CD4-positive, alpha-beta T cell (primary cell): ENCODE data around the gene BORCS5. TPM values are rescaled to one million over a fixed set of nuclear protein-coding genes. Genes with fewer than 3 reads are reported as not detected.

Source experiments
- ATAC-seq: fragments of 200-7000 bp; cut with Tn5 transposase; one replicate; pipeline ENCODE4 v1.10.0; 2022; ENCODE audit warnings: mild to moderate bottlenecking; ENCODE audit not compliant: poor library complexity
- CTCF ChIA-PET: fragments of 350-600 bp; sonication (Branson Sonifier 250); formaldehyde crosslinking; loops from one replicate; lab custom pipeline; 2021; ENCODE audit warnings: antibody characterized with exemption, inconsistent platforms; lab: Charles Lee
- POLR2A ChIA-PET: fragments of 350-600 bp; sonication (Branson Sonifier 250); formaldehyde crosslinking; loops from one replicate; lab custom pipeline; 2021; ENCODE audit warnings: antibody characterized with exemption, inconsistent platforms; lab: Charles Lee
- DNase-seq, 14 experiments: peaks; one replicate each; pipeline ENCODE4 v3.0.0-alpha.2; 2013 to 2020; ENCODE audit warnings: mixed read lengths in 2 of 14
- H3K27ac ChIP-seq, 2 donors: one replicate each; pipeline versions ENCODE4 v1.5.1 to v1.7.0; 2013; ENCODE audit warnings: low read length in 2 of 2, low read depth in 1 of 2, mild to moderate bottlenecking in 1 of 2
- H3K27me3 ChIP-seq, 2 experiments: 1 replicate in 1 of 2; 2 replicates in 1 of 2; pipeline versions ENCODE4 v1.6.1 to v1.7.0; 2013; ENCODE audit warnings: low read length in 2 of 2, control low read depth in 1 of 2, mild to moderate bottlenecking in 1 of 2, moderate library complexity in 1 of 2; ENCODE audit not compliant: insufficient read depth in 2 of 2, control insufficient read depth in 1 of 2
- H3K36me3 ChIP-seq: one replicate; pipeline ENCODE4 v1.6.1; 2013; ENCODE audit warnings: low read length, control low read depth; ENCODE audit not compliant: insufficient read depth
- H3K4me1 ChIP-seq: one replicate; pipeline ENCODE4 v1.6.1; 2013; ENCODE audit warnings: low read length, control low read depth; ENCODE audit not compliant: insufficient read depth
- H3K4me3 ChIP-seq: one replicate; pipeline ENCODE4 v1.5.1; 2013; ENCODE audit warnings: mild to moderate bottlenecking, low read length, moderate library complexity
- H3K9me3 ChIP-seq, 2 experiments: 1 replicate in 1 of 2; 2 replicates in 1 of 2; pipeline versions ENCODE4 v1.6.1 to v1.7.0; 2013; ENCODE audit warnings: low read length in 2 of 2, mild to moderate bottlenecking in 2 of 2, control low read depth in 1 of 2, moderate library complexity in 1 of 2; ENCODE audit not compliant: control insufficient read depth in 1 of 2, insufficient read depth in 1 of 2
- H3K27ac Mint-ChIP-seq: one replicate; pipeline ENCODE4 v1.8.0; 2020; ENCODE audit warnings: mixed read lengths
- H3K27me3 Mint-ChIP-seq: one replicate; pipeline ENCODE4 v1.8.0; 2021; ENCODE audit warnings: mixed read lengths
- H3K36me3 Mint-ChIP-seq: one replicate; pipeline ENCODE4 v1.8.0; 2021; ENCODE audit warnings: low read depth, mixed read lengths
- H3K4me1 Mint-ChIP-seq: one replicate; pipeline ENCODE4 v1.8.0; 2021; ENCODE audit warnings: low read depth, mixed read lengths
- H3K4me3 Mint-ChIP-seq: one replicate; pipeline ENCODE4 v1.8.0; 2020; ENCODE audit warnings: mild to moderate bottlenecking, mixed read lengths
- H3K9me3 Mint-ChIP-seq: one replicate; pipeline ENCODE4 v1.8.0; 2020; ENCODE audit warnings: mixed read lengths
- intact Hi-C, 2 experiments: fragments of 100-400 bp; cut with DNase I in 1 of 2; cut with micrococcal nuclease in 1 of 2; formaldehyde crosslinking; loops; one replicate each; pipeline versions ENCODE4 v1.15.1 to v1.9.0; 2023 to 2025; cut with DNase I, micrococcal nuclease
- total RNA-seq, 174 experiments: library from RNA in 2 of 174; stranded (reverse) in 2 of 174; gene quantifications; one replicate each; pipeline ENCODE4 v1.2.3 and lab custom pipeline; 2021 to 2026
- TF ChIP-seq, protein P1 (sequence below): fragments of 200-600 bp; IDR thresholded peaks from one replicate; pipeline ENCODE4 v1.8.0; 2022; ENCODE audit warnings: antibody characterized with exemption, mild to moderate bottlenecking

BORCS5 gene
- total RNA-seq, 2 experiments from 2014 or later: 36.4 to 39.3 TPM

DNA sequence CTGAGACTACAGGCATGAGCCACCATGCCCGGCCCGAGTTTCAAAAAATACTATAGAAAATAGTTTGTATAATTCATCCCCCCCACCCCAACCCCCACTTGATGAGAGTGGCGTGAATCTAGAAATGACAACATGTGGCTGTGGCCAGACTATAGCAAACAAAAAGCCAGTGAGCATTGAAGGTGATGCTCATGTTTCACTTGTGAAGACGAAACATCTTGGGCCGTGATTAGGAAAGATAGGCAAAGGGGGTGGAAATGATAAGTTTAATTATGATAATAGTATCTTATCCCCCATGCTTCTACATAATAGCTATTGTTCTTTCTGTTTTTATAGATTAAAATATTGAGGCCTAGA, 8.5 kb downstream of the BORCS5 start:
- Histone ChIP-seq H3K4me1 (peaks cover 15% of the 10 kb centered on the region), H3K27me3 (no peaks in the 10 kb centered on the region), H3K27ac (no peak overlapping the region), H3K36me3 (peaks cover 21% of the 10 kb centered on the region), H3K9me3 (no peaks in the 10 kb centered on the region), H3K4me3 (no peak overlapping the region)
- no peaks in the 10 kb centered on the region for H3K9me3 Mint-ChIP-seq
- CTCF ChIA-PET: interaction anchor here (1.3 kb wide), 1 partner anchor 8 kb away, joined by 3 read pairs; no protein-coding TSS in a partner anchor
- no peak for ATAC-seq
- no peak overlapping the region for H3K4me3 Mint-ChIP-seq
- intact Hi-C loops: no loop called here
- H3K4me1 Mint-ChIP-seq: peaks cover 56% of the 10 kb centered on the region
- H3K27me3 Mint-ChIP-seq: no peaks in the 10 kb centered on the region
- H3K27ac Mint-ChIP-seq: peak overlapping the region; percentile 28
- POLR2A ChIA-PET: interaction anchor here (1.2 to 4.2 kb wide), 2 partner anchors 8 to 372 kb away, joined by 3 to 38 read pairs; partner anchors contain the start of gene BORCS5
- DNase-seq: no peak
- H3K36me3 Mint-ChIP-seq: peaks cover 59% of the 10 kb centered on the region
- TF ChIP-seq, protein P1, sequence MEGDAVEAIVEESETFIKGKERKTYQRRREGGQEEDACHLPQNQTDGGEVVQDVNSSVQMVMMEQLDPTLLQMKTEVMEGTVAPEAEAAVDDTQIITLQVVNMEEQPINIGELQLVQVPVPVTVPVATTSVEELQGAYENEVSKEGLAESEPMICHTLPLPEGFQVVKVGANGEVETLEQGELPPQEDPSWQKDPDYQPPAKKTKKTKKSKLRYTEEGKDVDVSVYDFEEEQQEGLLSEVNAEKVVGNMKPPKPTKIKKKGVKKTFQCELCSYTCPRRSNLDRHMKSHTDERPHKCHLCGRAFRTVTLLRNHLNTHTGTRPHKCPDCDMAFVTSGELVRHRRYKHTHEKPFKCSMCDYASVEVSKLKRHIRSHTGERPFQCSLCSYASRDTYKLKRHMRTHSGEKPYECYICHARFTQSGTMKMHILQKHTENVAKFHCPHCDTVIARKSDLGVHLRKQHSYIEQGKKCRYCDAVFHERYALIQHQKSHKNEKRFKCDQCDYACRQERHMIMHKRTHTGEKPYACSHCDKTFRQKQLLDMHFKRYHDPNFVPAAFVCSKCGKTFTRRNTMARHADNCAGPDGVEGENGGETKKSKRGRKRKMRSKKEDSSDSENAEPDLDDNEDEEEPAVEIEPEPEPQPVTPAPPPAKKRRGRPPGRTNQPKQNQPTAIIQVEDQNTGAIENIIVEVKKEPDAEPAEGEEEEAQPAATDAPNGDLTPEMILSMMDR: no peak

DNA sequence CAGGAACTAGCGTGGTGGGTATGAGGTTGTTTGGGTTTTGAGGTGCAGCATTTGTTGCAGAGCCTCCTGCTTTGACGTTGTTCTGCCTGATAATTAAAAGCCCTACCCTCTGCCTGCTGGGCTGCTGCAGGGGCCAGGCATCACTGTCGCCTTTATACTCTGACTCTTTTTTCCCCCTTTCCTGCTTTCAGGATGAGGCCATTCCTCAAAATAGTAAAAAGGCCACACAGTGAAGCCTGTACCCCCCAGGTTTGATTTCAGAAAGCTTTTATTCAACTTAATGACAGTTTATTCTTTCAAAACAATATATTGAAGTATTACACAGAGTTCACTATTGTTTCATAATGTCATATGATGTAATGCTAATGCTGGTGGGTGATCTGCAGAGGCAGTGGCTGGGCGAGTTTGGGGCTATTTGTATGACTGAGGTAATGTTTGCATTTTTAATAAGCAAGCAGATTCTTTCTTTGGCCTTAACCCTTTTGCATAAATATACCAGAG, 9.1 kb downstream of the BORCS5 start:
- Mint-ChIP-seq H3K27ac (peak overlapping the region; percentile 28), H3K36me3 (peaks cover 59% of the 10 kb centered on the region), H3K4me3 (no peak overlapping the region), H3K9me3 (no peaks in the 10 kb centered on the region), H3K4me1 (peaks cover 56% of the 10 kb centered on the region), H3K27me3 (no peaks in the 10 kb centered on the region)
- DNase-seq (no peak), ATAC-seq (peak; percentile 24)
- Histone ChIP-seq H3K4me1 (peaks cover 15% of the 10 kb centered on the region), H3K4me3 (no peak overlapping the region), H3K36me3 (peaks cover 21% of the 10 kb centered on the region), H3K27ac (no peak overlapping the region), H3K9me3 (no peaks in the 10 kb centered on the region), H3K27me3 (no peaks in the 10 kb centered on the region)
- TF ChIP-seq, protein P1: no peak
- CTCF ChIA-PET: interaction anchor here (1.3 kb wide), 1 partner anchor 8 kb away, joined by 3 read pairs; no protein-coding TSS in a partner anchor
- POLR2A ChIA-PET: interaction anchor here (1.0 to 4.2 kb wide), 2 partner anchors 8 to 371 kb away, joined by 3 to 38 read pairs; partner anchors contain the start of gene BORCS5
- intact Hi-C loops: no loop called here

DNA sequence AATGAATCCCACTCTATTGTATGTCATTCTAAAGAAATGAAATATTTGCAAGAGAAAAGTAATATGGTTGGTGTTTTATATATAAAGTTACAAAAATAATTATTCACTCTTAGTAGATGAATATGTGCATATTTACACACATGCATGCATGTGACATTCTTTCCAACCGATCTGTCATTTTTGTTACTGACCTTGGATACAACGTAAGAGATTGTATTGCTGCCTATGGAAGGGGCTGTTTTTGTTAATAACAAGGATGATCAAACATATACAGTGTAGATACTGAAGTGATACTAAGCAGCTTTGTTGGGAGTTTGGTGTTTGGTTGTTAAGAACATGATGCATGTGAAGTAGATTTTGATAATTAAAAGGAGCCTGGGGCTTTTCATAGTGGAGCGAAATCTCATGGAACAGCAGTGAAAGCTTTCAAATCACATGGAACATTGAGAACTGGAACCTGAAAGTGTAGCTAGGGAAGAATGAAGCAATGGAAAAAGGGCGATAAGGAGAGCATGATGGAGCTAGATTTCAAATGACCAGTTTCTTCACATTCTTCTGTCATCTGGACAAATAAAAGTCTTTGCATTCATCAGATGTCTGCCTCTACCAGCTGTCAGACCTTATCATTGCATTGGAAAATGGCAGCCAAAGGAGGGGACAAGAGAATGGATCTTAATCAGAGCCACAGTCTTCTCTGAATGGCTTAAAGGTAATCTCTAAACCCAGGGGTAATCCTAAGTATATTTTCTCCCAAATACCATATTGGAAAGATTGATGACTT, 10.0 kb downstream of the BORCS5 start:
- Histone ChIP-seq H3K27ac (no peak overlapping the region), H3K4me1 (peaks cover 15% of the 10 kb centered on the region), H3K4me3 (no peak overlapping the region), H3K9me3 (no peaks in the 10 kb centered on the region), H3K27me3 (no peaks in the 10 kb centered on the region), H3K36me3 (peaks cover 14% of the 10 kb centered on the region)
- ATAC-seq (no peak), DNase-seq (no peak)
- POLR2A ChIA-PET: interaction anchor here (0.6 to 4.2 kb wide), 5 partner anchors 9 to 370 kb away, joined by 3 to 38 read pairs (median 4); partner anchors contain the start of gene BORCS5
- no peaks in the 10 kb centered on the region for H3K9me3 Mint-ChIP-seq
- peaks cover 58% of the 10 kb centered on the region for H3K36me3 Mint-ChIP-seq
- H3K4me1 Mint-ChIP-seq: peaks cover 47% of the 10 kb centered on the region
- H3K27ac Mint-ChIP-seq: no peak overlapping the region
- H3K27me3 Mint-ChIP-seq: no peaks in the 10 kb centered on the region
- intact Hi-C loops: no loop called here
- TF ChIP-seq, protein P1: no peak
- H3K4me3 Mint-ChIP-seq: no peak overlapping the region
- CTCF ChIA-PET: interaction anchor here (0.9 to 1.3 kb wide), 5 partner anchors 9 to 324 kb away, joined by 3 to 4 read pairs (median 3); partner anchors contain the start of gene BORCS5
